HCT116 (cell line): ENCODE data around the gene SHROOM1. TPM values are rescaled to one million over a fixed set of nuclear protein-coding genes. Genes with fewer than 3 reads are reported as not detected.

Source experiments
- ATAC-seq: fragments of 200-7000 bp; cut with Tn5 transposase; 2 replicates; pipeline ENCODE4 v1.9.1; 2020; ENCODE audit warnings: mild to moderate bottlenecking, moderate library complexity
- BruUV-seq: library from RNA; stranded (reverse); fragments of 400-500 nt; replicated peaks from 2 replicates; lab custom pipeline; 2021; lab: Mats Ljungman, UMichigan
- CTCF ChIA-PET: fragments of 300-600 bp; sonication (Branson Sonifier 250); formaldehyde crosslinking; loops from one replicate; lab custom pipeline; 2021; ENCODE audit warnings: antibody characterized with exemption; lab: Charles Lee
- POLR2A ChIA-PET: fragments of 300-600, 350-600 bp; sonication (Branson Sonifier 250); formaldehyde crosslinking; loops from one replicate; lab custom pipeline; 2021; ENCODE audit warnings: antibody characterized with exemption; lab: Charles Lee
- RAD21 ChIA-PET, 2 experiments: fragments of 300-600 bp; sonication (Branson Sonifier 250); formaldehyde crosslinking; loops; one replicate each; lab custom pipeline; 2023; ENCODE audit warnings: low total read pairs in 2 of 2; ENCODE audit not compliant: uncharacterized antibody in 2 of 2, unreplicated experiment in 2 of 2, low non-redundant PET in 1 of 2; lab: Charles Lee
- DNase-seq: peaks from one replicate; pipeline ENCODE4 v3.0.0-alpha.2; 2010; ENCODE audit warnings: low read depth, low spot score
- H2AFZ ChIP-seq: fragments of 200-600 bp; shearing (Covaris generic), sonication (generic); 2 replicates; pipeline ENCODE4 v1.6.1; 2017; ENCODE audit warnings: low read depth, mixed run types, mixed read lengths, antibody characterized with exemption, low read length; ENCODE audit not compliant: poor library complexity, severe bottlenecking
- H3K27ac ChIP-seq: 2 replicates; pipeline ENCODE4 v1.5.1; 2012; ENCODE audit warnings: low read depth, low read length
- H3K27me3 ChIP-seq: fragments of 200-600 bp; sonication (generic); 2 replicates; pipeline ENCODE4 v1.6.1; 2016; ENCODE audit warnings: mixed run types, low read length, mixed read lengths; ENCODE audit not compliant: insufficient read depth
- H3K36me3 ChIP-seq, 2 experiments: fragments of 200-500 bp in 1 of 2; fragments of 200-600 bp in 1 of 2; sonication (Bioruptor generic) in 1 of 2; sonication (generic) in 1 of 2; 2 replicates each; pipeline versions ENCODE4 v1.5.1 to v1.6.1; 2014 to 2016; ENCODE audit warnings: low read length in 2 of 2, inconsistent platforms in 1 of 2, mixed read lengths in 1 of 2, mixed run types in 1 of 2; ENCODE audit not compliant: insufficient read depth in 2 of 2, control insufficient read depth in 1 of 2
- H3K4me1 ChIP-seq, 2 experiments: fragments of 200-600 bp in 1 of 2; sonication (generic) in 1 of 2; 2 replicates each; pipeline versions ENCODE4 v1.5.1 to v1.6.1; 2012 to 2017; ENCODE audit warnings: low read length in 2 of 2, inconsistent platforms in 1 of 2, mild to moderate bottlenecking in 1 of 2, mixed read lengths in 1 of 2, mixed run types in 1 of 2, moderate library complexity in 1 of 2; ENCODE audit not compliant: insufficient read depth in 2 of 2, control insufficient read depth in 1 of 2
- H3K4me2 ChIP-seq: fragments of 200-600 bp; sonication (generic); 2 replicates; pipeline ENCODE4 v1.6.1; 2017; ENCODE audit warnings: mixed run types, low read length, mixed read lengths
- H3K4me3 ChIP-seq, 2 experiments: fragments of 200-600 bp in 1 of 2; sonication (generic) in 1 of 2; replicated peaks in 1 of 2; 2 replicates each; pipeline ENCODE4 v1.5.1; 2011 to 2016; ENCODE audit warnings: low read length in 2 of 2, control low read depth in 1 of 2, low read depth in 1 of 2, mild to moderate bottlenecking in 1 of 2, mixed read lengths in 1 of 2, mixed run types in 1 of 2
- H3K79me2 ChIP-seq: fragments of 200-600 bp; sonication (generic); 2 replicates; pipeline ENCODE4 v1.6.1; 2017; ENCODE audit warnings: mild to moderate bottlenecking, mixed run types, low read length, moderate library complexity, mixed read lengths; ENCODE audit not compliant: insufficient read depth
- H3K9ac ChIP-seq: fragments of 200-600 bp; sonication (generic); 2 replicates; pipeline ENCODE4 v1.6.1; 2016; ENCODE audit warnings: low read length, mixed read lengths
- H3K9me2 ChIP-seq: fragments of 200-600 bp; sonication (generic), shearing (Covaris generic); 2 replicates; pipeline ENCODE4 v1.6.1; 2017; ENCODE audit warnings: mixed run types, mild to moderate bottlenecking, moderate library complexity; ENCODE audit not compliant: insufficient read depth
- H3K9me3 ChIP-seq, 2 experiments: fragments of 200-500 bp in 1 of 2; fragments of 200-600 bp in 1 of 2; sonication (Bioruptor generic) in 1 of 2; sonication (generic) in 1 of 2; 2 replicates each; pipeline ENCODE4 v1.6.1; 2014 to 2017; ENCODE audit warnings: low read length in 2 of 2, mixed read lengths in 2 of 2, inconsistent platforms in 1 of 2, low read depth in 1 of 2, mild to moderate bottlenecking in 1 of 2, mixed run types in 1 of 2, moderate library complexity in 1 of 2; ENCODE audit not compliant: control insufficient read depth in 1 of 2, insufficient read depth in 1 of 2
- H4K20me1 ChIP-seq: fragments of 200-600 bp; sonication (generic), shearing (Covaris generic); 2 replicates; pipeline ENCODE4 v1.6.1; 2017; ENCODE audit warnings: mixed run types, mild to moderate bottlenecking, moderate library complexity; ENCODE audit not compliant: insufficient read depth
- ATF3 ChIP-seq: IDR thresholded peaks from 2 replicates; pipeline ENCODE4 v1.6.1; 2012
- CEBPB ChIP-seq: IDR thresholded peaks from 2 replicates; pipeline ENCODE4 v1.6.1; 2012; ENCODE audit warnings: low read depth
- ELF1 ChIP-seq: IDR thresholded peaks from 2 replicates; pipeline ENCODE4 v1.6.1; 2012; ENCODE audit warnings: low read depth, borderline replicate concordance
- EZH2 ChIP-seq: fragments of 200-600 bp; sonication (generic); IDR thresholded peaks from 2 replicates; pipeline ENCODE4 v1.6.1; 2017; ENCODE audit warnings: antibody characterized with exemption, mixed run types
- FOSL1 ChIP-seq: IDR thresholded peaks from 2 replicates; pipeline ENCODE4 v1.6.1; 2012; ENCODE audit warnings: low read depth
- JUND ChIP-seq: IDR thresholded peaks from 2 replicates; pipeline ENCODE4 v1.6.1; 2012
- MAX ChIP-seq: IDR thresholded peaks from 2 replicates; pipeline ENCODE4 v1.6.1; 2012
- POLR2A ChIP-seq: IDR thresholded peaks from 2 replicates; pipeline ENCODE4 v1.7.0; 2011; ENCODE audit warnings: borderline replicate concordance; ENCODE audit not compliant: insufficient read depth, insufficient read length; ENCODE audit errors: extremely low read depth
- SIN3A ChIP-seq: IDR thresholded peaks from 2 replicates; pipeline ENCODE4 v1.6.1; 2012; ENCODE audit warnings: low read depth
- SRF ChIP-seq: IDR thresholded peaks from 2 replicates; pipeline ENCODE4 v1.6.1; 2012; ENCODE audit warnings: low read depth
- YY1 ChIP-seq: IDR thresholded peaks from 2 replicates; pipeline ENCODE4 v1.6.1; 2011; ENCODE audit warnings: low read length, low read depth, moderate library complexity, mild to moderate bottlenecking; ENCODE audit not compliant: insufficient replicate concordance; ENCODE audit errors: extremely low read depth
- ZBTB33 ChIP-seq: IDR thresholded peaks from 2 replicates; pipeline ENCODE4 v1.6.1; 2011; ENCODE audit warnings: mild to moderate bottlenecking, low read length, moderate library complexity; ENCODE audit not compliant: insufficient replicate concordance; ENCODE audit errors: extremely low read depth
- ZFX ChIP-seq: fragments of 450-650 bp; IDR thresholded peaks from 2 replicates; pipeline ENCODE4 v1.6.1; 2017
- ZNF274 ChIP-seq: fragments of 200-500 bp; sonication (Bioruptor generic); IDR thresholded peaks from 2 replicates; pipeline ENCODE4 v1.6.1; 2014; ENCODE audit warnings: mild to moderate bottlenecking, low read depth, low read length, inconsistent platforms
- intact Hi-C: fragments of 100-400 bp; cut with micrococcal nuclease; formaldehyde crosslinking; loops from 2 replicates; pipeline ENCODE4 v1.10.0; 2022
- total RNA-seq: library from RNA; stranded (reverse); gene quantifications from one replicate; pipeline ENCODE4 v1.2.1, GENCODE V29; 2021; ENCODE audit not compliant: unreplicated experiment

SHROOM1 gene
- total RNA-seq, 1 experiment from 2014 or later = 9.5 TPM

- H3K4me1 ChIP-seq = peaks cover 0 to 8% of the 10 kb centered on the region in 2 experiments; a peak in 3 of 4 replicates
- no peaks in the 10 kb centered on the region for H3K9me3 ChIP-seq
- H3K79me2 ChIP-seq = no peaks in the 10 kb centered on the region
- no peaks in the 10 kb centered on the region for H3K9me2 ChIP-seq
- no peak for DNase-seq
- ChIA-PET RAD21 (interaction anchor here in 1 of 2 experiments (0.5 kb wide), 1 partner anchor 34 kb away, joined by 3 read pairs; no protein-coding TSS in a partner anchor), POLR2A (no interaction called here), CTCF (interaction anchor here (1.1 kb wide), 1 partner anchor 34 kb away, joined by 3 read pairs; no protein-coding TSS in a partner anchor)
- H3K4me2 ChIP-seq = no peak overlapping the region
- no peak for ATAC-seq
- intact Hi-C loops = no loop called here
- no peak overlapping the region for H3K27ac ChIP-seq
- H3K36me3 ChIP-seq = no peaks in the 10 kb centered on the region
- H3K9ac ChIP-seq = no peak overlapping the region
- no peak overlapping the region for H2AFZ ChIP-seq
- no TSS peak for BruUV-seq
- no peaks in the 10 kb centered on the region for H3K27me3 ChIP-seq
- H3K4me3 ChIP-seq = no peak overlapping the region
- TF ChIP-seq JUND (no peak), EZH2 (no peak), FOSL1 (no peak), ATF3 (no peak), ELF1 (no peak), ZFX (no peak)
- no peaks in the 10 kb centered on the region for H4K20me1 ChIP-seq
Observed at GRCh38 chr5:132785864-132786263, 44.6 kb downstream of the SHROOM1 start.

GRCh38 chr5:132785365-132785764 lies 45.1 kb downstream of the SHROOM1 start:
- DNase-seq = no peak
- no peaks in the 10 kb centered on the region for H4K20me1 ChIP-seq
- POLR2A ChIA-PET = no interaction called here

More at GRCh38 chr5:132785365-132785764, 45.1 kb downstream of the SHROOM1 start:
- Histone ChIP-seq H3K79me2 (no peaks in the 10 kb centered on the region), H3K9ac (no peak overlapping the region), H3K9me3 (no peaks in the 10 kb centered on the region), H3K4me1 (peaks cover 0 to 8% of the 10 kb centered on the region in 2 experiments; a peak in 3 of 4 replicates), H3K27ac (no peak overlapping the region), H3K9me2 (no peaks in the 10 kb centered on the region), H3K4me2 (no peak overlapping the region), H3K27me3 (no peaks in the 10 kb centered on the region), H3K4me3 (no peak overlapping the region), H2AFZ (no peak overlapping the region), H3K36me3 (no peaks in the 10 kb centered on the region)
- ATAC-seq = no peak
- no TSS peak for BruUV-seq
- intact Hi-C loops = no loop called here
- no peak for TF ChIP-seq JUND
- TF ChIP-seq POLR2A = no peak
- no peak for TF ChIP-seq CEBPB
- TF ChIP-seq ELF1 = no peak
- TF ChIP-seq SRF = no peak
- TF ChIP-seq ZNF274 = no peak
- TF ChIP-seq ZBTB33 = no peak
- TF ChIP-seq YY1 = no peak
- no peak for TF ChIP-seq MAX
- TF ChIP-seq SIN3A = no peak
- ChIA-PET RAD21 (no interaction called here), CTCF (no interaction called here)
